ENCODE measurements around the gene TBX19. TPM values are rescaled to one million over a fixed set of nuclear protein-coding genes. Genes with fewer than 3 reads are reported as not detected.

Gene TBX19
- total RNA-seq, 1 experiment from 2014 or later = 1.2 TPM

GRCh38 chr1:168264296-168264695, 16.4 kb upstream of the TBX19 start:
- peaks cover 3% of the 10 kb centered on the region; the same call in 1 of the 2 replicates for H3K27me3 Mint-ChIP-seq (ENCODE audit: low read depth)
- H3K9me3 Mint-ChIP-seq = peaks cover 19% of the 10 kb centered on the region
- no peak overlapping the region for H3K4me3 Mint-ChIP-seq
- TF ChIP-seq SOX15 (CRISPR knock-in tag; IDR thresholded peaks at IDR 0.05) (no peak), GTF2I (CRISPR knock-in tag; conservative IDR thresholded peaks at IDR 0.05) (no peak), ZNF121 (CRISPR knock-in tag; IDR thresholded peaks at IDR 0.05) (no peak), FOXK1 (CRISPR knock-in tag; IDR thresholded peaks at IDR 0.05) (no peak), E2F4 (CRISPR knock-in tag; IDR thresholded peaks at IDR 0.05; ENCODE audit: borderline replicate concordance, low read depth) (no peak), NFYB (CRISPR knock-in tag; conservative IDR thresholded peaks at IDR 0.05; ENCODE audit: low read depth) (no peak), ESRRA (CRISPR knock-in tag; IDR thresholded peaks at IDR 0.05; ENCODE audit: borderline replicate concordance) (no peak)
- peaks cover 24% of the 10 kb centered on the region for H3K4me1 Mint-ChIP-seq
- H3K27ac Mint-ChIP-seq = no peak overlapping the region
- H3K36me3 Mint-ChIP-seq = peaks cover 9% of the 10 kb centered on the region
- no peak for DNase-seq (ENCODE audit: low spot score)
- no peak for ATAC-seq
- POLR2A ChIA-PET = no interaction called here
- CTCF ChIA-PET = no interaction called here

DNA sequence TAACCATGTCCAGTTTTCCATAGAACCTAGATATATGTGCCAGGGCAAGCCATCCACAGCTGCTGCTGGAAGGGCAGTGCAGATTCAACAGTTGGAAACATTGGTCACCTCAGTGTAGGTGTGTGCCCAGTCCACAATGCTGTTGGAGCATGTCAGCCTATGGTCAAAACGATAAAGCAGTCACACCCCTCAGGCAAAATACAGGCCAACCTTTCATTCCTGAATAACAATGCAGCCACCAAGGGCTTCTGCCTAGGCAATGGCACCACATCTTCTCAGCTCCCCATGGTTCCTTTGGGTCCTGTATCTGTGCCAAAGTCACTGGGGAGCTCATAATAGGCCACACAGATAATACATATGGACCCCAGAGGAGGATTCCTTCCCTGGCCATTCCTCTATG, 15.1 kb upstream of the TBX19 start:
- peaks cover 11% of the 10 kb centered on the region for H3K4me1 Mint-ChIP-seq
- H3K4me3 Mint-ChIP-seq = no peak overlapping the region
- ChIA-PET CTCF (no interaction called here), POLR2A (no interaction called here)
- DNase-seq (ENCODE audit: low spot score) (no peak), ATAC-seq (no peak)
- H3K27me3 Mint-ChIP-seq (ENCODE audit: low read depth) = 0 out of 2 replicates have a peak, but pooled peaks cover under 1% of the 10 kb centered on the region
- peaks cover 18% of the 10 kb centered on the region for H3K9me3 Mint-ChIP-seq
- H3K36me3 Mint-ChIP-seq = peaks cover 8% of the 10 kb centered on the region
- H3K27ac Mint-ChIP-seq = no peak overlapping the region
- TF ChIP-seq, protein P1, sequence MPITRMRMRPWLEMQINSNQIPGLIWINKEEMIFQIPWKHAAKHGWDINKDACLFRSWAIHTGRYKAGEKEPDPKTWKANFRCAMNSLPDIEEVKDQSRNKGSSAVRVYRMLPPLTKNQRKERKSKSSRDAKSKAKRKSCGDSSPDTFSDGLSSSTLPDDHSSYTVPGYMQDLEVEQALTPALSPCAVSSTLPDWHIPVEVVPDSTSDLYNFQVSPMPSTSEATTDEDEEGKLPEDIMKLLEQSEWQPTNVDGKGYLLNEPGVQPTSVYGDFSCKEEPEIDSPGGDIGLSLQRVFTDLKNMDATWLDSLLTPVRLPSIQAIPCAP (CRISPR knock-in tag; IDR thresholded peaks at IDR 0.05) = no peak

GRCh38 chr1:168266644-168267186, 14.0 kb upstream of the TBX19 start:
- Mint-ChIP-seq H3K27ac (no peak overlapping the region), H3K36me3 (peaks cover 8% of the 10 kb centered on the region), H3K4me1 (peaks cover 3% of the 10 kb centered on the region), H3K9me3 (peaks cover 18% of the 10 kb centered on the region), H3K4me3 (no peak overlapping the region), H3K27me3 (ENCODE audit: low read depth) (no peaks in the 10 kb centered on the region)
- DNase-seq (ENCODE audit: low spot score) = no peak
- ChIA-PET POLR2A (no interaction called here), CTCF (no interaction called here)
- no peak for ATAC-seq
- TF ChIP-seq, protein P1 (CRISPR knock-in tag; IDR thresholded peaks at IDR 0.05) = no peak
- no peak for TF ChIP-seq SP1 (CRISPR knock-in tag; conservative IDR thresholded peaks at IDR 0.05)
- TF ChIP-seq ZNF219 (CRISPR knock-in tag; IDR thresholded peaks at IDR 0.05; ENCODE audit: borderline replicate concordance) = no peak
- TF ChIP-seq NR2C2 (CRISPR knock-in tag; IDR thresholded peaks at IDR 0.05) = no peak
- TF ChIP-seq FOXK1 (CRISPR knock-in tag; IDR thresholded peaks at IDR 0.05) = no peak
- TF ChIP-seq E2F4 (CRISPR knock-in tag; IDR thresholded peaks at IDR 0.05; ENCODE audit: borderline replicate concordance, low read depth) = no peak
- TF ChIP-seq, protein P2, sequence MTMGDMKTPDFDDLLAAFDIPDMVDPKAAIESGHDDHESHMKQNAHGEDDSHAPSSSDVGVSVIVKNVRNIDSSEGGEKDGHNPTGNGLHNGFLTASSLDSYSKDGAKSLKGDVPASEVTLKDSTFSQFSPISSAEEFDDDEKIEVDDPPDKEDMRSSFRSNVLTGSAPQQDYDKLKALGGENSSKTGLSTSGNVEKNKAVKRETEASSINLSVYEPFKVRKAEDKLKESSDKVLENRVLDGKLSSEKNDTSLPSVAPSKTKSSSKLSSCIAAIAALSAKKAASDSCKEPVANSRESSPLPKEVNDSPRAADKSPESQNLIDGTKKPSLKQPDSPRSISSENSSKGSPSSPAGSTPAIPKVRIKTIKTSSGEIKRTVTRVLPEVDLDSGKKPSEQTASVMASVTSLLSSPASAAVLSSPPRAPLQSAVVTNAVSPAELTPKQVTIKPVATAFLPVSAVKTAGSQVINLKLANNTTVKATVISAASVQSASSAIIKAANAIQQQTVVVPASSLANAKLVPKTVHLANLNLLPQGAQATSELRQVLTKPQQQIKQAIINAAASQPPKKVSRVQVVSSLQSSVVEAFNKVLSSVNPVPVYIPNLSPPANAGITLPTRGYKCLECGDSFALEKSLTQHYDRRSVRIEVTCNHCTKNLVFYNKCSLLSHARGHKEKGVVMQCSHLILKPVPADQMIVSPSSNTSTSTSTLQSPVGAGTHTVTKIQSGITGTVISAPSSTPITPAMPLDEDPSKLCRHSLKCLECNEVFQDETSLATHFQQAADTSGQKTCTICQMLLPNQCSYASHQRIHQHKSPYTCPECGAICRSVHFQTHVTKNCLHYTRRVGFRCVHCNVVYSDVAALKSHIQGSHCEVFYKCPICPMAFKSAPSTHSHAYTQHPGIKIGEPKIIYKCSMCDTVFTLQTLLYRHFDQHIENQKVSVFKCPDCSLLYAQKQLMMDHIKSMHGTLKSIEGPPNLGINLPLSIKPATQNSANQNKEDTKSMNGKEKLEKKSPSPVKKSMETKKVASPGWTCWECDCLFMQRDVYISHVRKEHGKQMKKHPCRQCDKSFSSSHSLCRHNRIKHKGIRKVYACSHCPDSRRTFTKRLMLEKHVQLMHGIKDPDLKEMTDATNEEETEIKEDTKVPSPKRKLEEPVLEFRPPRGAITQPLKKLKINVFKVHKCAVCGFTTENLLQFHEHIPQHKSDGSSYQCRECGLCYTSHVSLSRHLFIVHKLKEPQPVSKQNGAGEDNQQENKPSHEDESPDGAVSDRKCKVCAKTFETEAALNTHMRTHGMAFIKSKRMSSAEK (CRISPR knock-in tag; IDR thresholded peaks at IDR 0.05; ENCODE audit: borderline replicate concordance) = no peak
- TF ChIP-seq MXD4 (CRISPR knock-in tag; IDR thresholded peaks at IDR 0.05; ENCODE audit: borderline replicate concordance) = no peak
- no peak for TF ChIP-seq NR3C1 (CRISPR knock-in tag; conservative IDR thresholded peaks at IDR 0.05; ENCODE audit: low read depth)
- no peak for TF ChIP-seq JUN (CRISPR knock-in tag; IDR thresholded peaks at IDR 0.05)
- TF ChIP-seq RELA (CRISPR knock-in tag; IDR thresholded peaks at IDR 0.05; ENCODE audit: borderline replicate concordance) = no peak
- TF ChIP-seq CREM (CRISPR knock-in tag; IDR thresholded peaks at IDR 0.05) = no peak
- TF ChIP-seq ZNF138 (CRISPR knock-in tag; conservative IDR thresholded peaks at IDR 0.05) = no peak
- no peak for TF ChIP-seq HMGA2 (CRISPR knock-in tag; IDR thresholded peaks at IDR 0.05)
- no peak for TF ChIP-seq AR (CRISPR knock-in tag; IDR thresholded peaks at IDR 0.05)
